Calu3 (cell line): Measurements from ENCODE around the gene ZMAT3. TPM values are rescaled to one million over a fixed set of nuclear protein-coding genes. Genes with fewer than 3 reads are reported as not detected.

ENCODE experiments used
- BruUV-seq: library from RNA; stranded (reverse); fragments of 400-500 nt; replicated peaks from 2 replicates; lab custom pipeline; 2021; lab: Mats Ljungman, UMichigan
- CTCF ChIA-PET: fragments of 300-600 bp; sonication (Branson Sonifier 250); formaldehyde crosslinking; loops from one replicate; lab custom pipeline; 2022; ENCODE audit warnings: antibody characterized with exemption; lab: Charles Lee
- DNase-seq: peaks from one replicate; pipeline ENCODE4 v3.0.0; 2022
- H3K27ac Mint-ChIP-seq: one replicate; pipeline ENCODE4 v1.8.0; 2022; ENCODE audit warnings: mixed read lengths; ENCODE audit not compliant: unreplicated experiment
- H3K27me3 Mint-ChIP-seq: one replicate; pipeline ENCODE4 v1.8.0; 2022; ENCODE audit warnings: mixed read lengths; ENCODE audit not compliant: unreplicated experiment
- H3K36me3 Mint-ChIP-seq: one replicate; pipeline ENCODE4 v1.8.0; 2022; ENCODE audit warnings: mild to moderate bottlenecking, moderate library complexity, mixed read lengths; ENCODE audit not compliant: insufficient read depth, unreplicated experiment
- H3K4me1 Mint-ChIP-seq: one replicate; pipeline ENCODE4 v1.8.0; 2022; ENCODE audit warnings: mild to moderate bottlenecking, low read depth, mixed read lengths; ENCODE audit not compliant: unreplicated experiment
- H3K4me3 Mint-ChIP-seq: one replicate; pipeline ENCODE4 v1.8.0; 2022; ENCODE audit warnings: mild to moderate bottlenecking, low read depth, moderate library complexity, mixed read lengths; ENCODE audit not compliant: unreplicated experiment
- H3K9me3 Mint-ChIP-seq: one replicate; pipeline ENCODE4 v1.8.0; 2022; ENCODE audit warnings: low read depth, mixed read lengths; ENCODE audit not compliant: unreplicated experiment
- intact Hi-C: fragments of 100-400 bp; cut with micrococcal nuclease; formaldehyde crosslinking; loops from one replicate; pipeline ENCODE4 v1.10.0; 2022; ENCODE audit not compliant: unreplicated experiment
- total RNA-seq: library from RNA; stranded (reverse); gene quantifications from 2 replicates; pipeline ENCODE4 v1.2.3, GENCODE V29; 2022
- TF ChIP-seq, protein P1 (sequence below): fragments of 200-600 bp; IDR thresholded peaks from one replicate; pipeline ENCODE4 v1.8.0; 2022; ENCODE audit warnings: antibody characterized with exemption; ENCODE audit not compliant: unreplicated experiment

Gene ZMAT3
- total RNA-seq, 1 experiment from 2014 or later = 12.1 TPM

DNA sequence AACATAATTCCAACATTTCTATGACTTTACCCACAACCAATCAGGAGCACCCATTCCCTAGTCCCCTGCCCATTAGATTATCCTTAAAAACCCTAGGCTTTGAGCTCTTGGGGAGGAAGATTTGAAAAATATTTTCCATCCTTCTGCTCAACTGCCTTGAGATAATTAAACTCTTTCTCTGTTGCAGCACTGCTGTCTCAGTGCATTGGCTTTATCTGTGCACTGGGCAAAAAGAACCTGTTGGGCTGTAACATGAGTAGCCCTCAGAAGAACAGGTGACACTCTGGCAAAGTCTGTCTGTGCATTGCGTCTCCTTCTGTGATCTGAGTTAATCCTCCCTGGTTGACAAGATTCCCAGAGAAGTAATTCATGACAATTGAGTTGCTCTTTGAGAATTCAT is 83.9 kb downstream of the ZMAT3 start:
- H3K9me3 Mint-ChIP-seq = peaks cover 17% of the 10 kb centered on the region

DNA sequence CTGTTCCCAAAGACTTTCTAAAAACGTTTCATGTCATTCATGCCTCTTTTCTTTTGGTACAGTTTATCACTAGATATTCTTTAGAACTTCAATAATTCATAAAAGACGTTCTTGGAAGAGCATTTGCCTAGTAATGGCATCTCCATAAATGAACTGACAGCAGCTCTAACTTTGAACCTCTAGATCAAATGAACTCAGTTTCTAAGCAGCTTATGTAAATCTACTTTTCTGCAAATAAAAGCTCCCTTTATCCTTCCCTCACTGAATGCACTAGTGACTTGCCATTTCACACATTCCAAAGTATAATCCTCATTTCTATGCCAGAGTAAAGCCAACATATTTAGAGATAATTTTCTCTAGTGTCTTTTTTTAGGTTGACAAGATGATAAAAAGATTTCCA is 85.2 kb downstream of the ZMAT3 start:
- H3K27ac Mint-ChIP-seq = no peak overlapping the region
- H3K36me3 Mint-ChIP-seq = no peaks in the 10 kb centered on the region
- intact Hi-C loops = no loop called here
- H3K9me3 Mint-ChIP-seq = peaks cover 17% of the 10 kb centered on the region
- no peaks in the 10 kb centered on the region for H3K4me1 Mint-ChIP-seq
- no peak overlapping the region for H3K4me3 Mint-ChIP-seq
- CTCF ChIA-PET = no interaction called here
- no peak for DNase-seq
- BruUV-seq = no TSS peak
- TF ChIP-seq, protein P1, sequence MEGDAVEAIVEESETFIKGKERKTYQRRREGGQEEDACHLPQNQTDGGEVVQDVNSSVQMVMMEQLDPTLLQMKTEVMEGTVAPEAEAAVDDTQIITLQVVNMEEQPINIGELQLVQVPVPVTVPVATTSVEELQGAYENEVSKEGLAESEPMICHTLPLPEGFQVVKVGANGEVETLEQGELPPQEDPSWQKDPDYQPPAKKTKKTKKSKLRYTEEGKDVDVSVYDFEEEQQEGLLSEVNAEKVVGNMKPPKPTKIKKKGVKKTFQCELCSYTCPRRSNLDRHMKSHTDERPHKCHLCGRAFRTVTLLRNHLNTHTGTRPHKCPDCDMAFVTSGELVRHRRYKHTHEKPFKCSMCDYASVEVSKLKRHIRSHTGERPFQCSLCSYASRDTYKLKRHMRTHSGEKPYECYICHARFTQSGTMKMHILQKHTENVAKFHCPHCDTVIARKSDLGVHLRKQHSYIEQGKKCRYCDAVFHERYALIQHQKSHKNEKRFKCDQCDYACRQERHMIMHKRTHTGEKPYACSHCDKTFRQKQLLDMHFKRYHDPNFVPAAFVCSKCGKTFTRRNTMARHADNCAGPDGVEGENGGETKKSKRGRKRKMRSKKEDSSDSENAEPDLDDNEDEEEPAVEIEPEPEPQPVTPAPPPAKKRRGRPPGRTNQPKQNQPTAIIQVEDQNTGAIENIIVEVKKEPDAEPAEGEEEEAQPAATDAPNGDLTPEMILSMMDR = no peak
- H3K27me3 Mint-ChIP-seq = no peaks in the 10 kb centered on the region

More for the DNA sequence above, 83.9 kb downstream of the ZMAT3 start:
- CTCF ChIA-PET = no interaction called here
- Mint-ChIP-seq H3K27ac (no peak overlapping the region), H3K36me3 (no peaks in the 10 kb centered on the region), H3K4me1 (no peaks in the 10 kb centered on the region), H3K27me3 (no peaks in the 10 kb centered on the region), H3K4me3 (no peak overlapping the region)
- intact Hi-C loops = no loop called here
- TF ChIP-seq, protein P1 = no peak
- BruUV-seq = no TSS peak
- DNase-seq = no peak

DNA sequence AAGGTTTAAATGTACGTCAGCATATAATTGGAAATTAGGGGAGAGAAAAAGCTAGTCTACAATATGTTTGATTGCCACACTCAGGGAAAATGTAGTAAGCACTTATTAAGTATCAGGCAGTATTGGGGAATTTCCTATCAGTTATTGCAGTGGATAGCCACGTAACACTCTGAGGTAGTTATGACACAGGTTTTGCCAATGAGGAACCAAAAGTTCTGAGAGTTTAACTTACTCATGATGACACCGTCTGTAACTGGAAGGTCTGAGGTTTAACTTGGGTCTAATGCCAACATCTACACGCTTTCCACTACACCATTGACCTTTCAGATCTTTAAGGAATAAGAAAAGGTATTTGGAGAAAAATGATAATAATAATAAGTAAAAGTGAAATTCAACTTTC is 89.5 kb downstream of the ZMAT3 start:
- intact Hi-C loops = no loop called here
- no TSS peak for BruUV-seq
- no peaks in the 10 kb centered on the region for H3K36me3 Mint-ChIP-seq
- H3K27me3 Mint-ChIP-seq = no peaks in the 10 kb centered on the region
- TF ChIP-seq, protein P1 = no peak
- CTCF ChIA-PET = no interaction called here
- H3K4me3 Mint-ChIP-seq = no peak overlapping the region
- H3K4me1 Mint-ChIP-seq = no peaks in the 10 kb centered on the region
- H3K9me3 Mint-ChIP-seq = peaks cover 7% of the 10 kb centered on the region
- DNase-seq = no peak
- no peak overlapping the region for H3K27ac Mint-ChIP-seq

DNA sequence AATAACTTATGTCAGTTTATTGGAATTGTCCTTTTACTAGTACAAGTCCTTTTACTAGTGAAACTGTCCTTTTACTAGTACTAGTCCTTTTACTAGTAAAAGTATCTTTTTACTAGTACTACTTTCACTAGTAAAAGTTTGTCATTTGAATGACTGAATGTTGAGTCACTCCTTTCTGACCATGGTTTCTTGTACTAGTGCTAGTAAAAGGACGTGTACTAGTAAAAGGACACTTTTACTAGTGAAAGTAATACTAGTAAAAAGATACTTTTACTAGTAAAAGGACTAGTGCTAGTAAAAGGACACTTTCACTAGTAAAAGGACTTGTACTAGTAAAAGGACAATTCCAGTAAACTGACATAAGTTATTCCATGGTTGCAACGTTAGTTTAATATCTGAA is 96.3 kb downstream of the ZMAT3 start:
- no peak overlapping the region for H3K27ac Mint-ChIP-seq
- peaks cover 8% of the 10 kb centered on the region for H3K9me3 Mint-ChIP-seq
- no peaks in the 10 kb centered on the region for H3K4me1 Mint-ChIP-seq
- H3K27me3 Mint-ChIP-seq = no peaks in the 10 kb centered on the region
- CTCF ChIA-PET = no interaction called here
- no peak overlapping the region for H3K4me3 Mint-ChIP-seq
- intact Hi-C loops = no loop called here
- TF ChIP-seq, protein P1 = no peak
- H3K36me3 Mint-ChIP-seq = no peaks in the 10 kb centered on the region
- BruUV-seq = no TSS peak
- no peak for DNase-seq
